Keratinocyte (primary cell): ENCODE data around the gene PCDHA12.
"Not testable (repeated sequence)": the region's sequence is repeated elsewhere in the genome, so short reads cannot be mapped to it uniquely, and the experiment has no call there.

Experiments
- CTCF ChIP-seq, 3 experiments: IDR thresholded peaks in 1 of 3; conservative IDR thresholded peaks in 1 of 3; optimal IDR thresholded peaks in 1 of 3; 2 replicates in 2 of 3; 3 replicates in 1 of 3; pipeline versions ENCODE3 to v1.5.1; 2011; ENCODE audit warnings: low read length in 3 of 3, mild to moderate bottlenecking in 3 of 3, moderate library complexity in 2 of 3, control low read depth in 1 of 3, inconsistent platforms in 1 of 3; ENCODE audit not compliant: insufficient read depth in 2 of 3; ENCODE audit errors: extremely low read depth in 1 of 3
- EZH2 ChIP-seq: IDR thresholded peaks from one replicate; pipeline ENCODE4 v1.6.1; 2012; ENCODE audit warnings: inconsistent platforms, mild to moderate bottlenecking, low read length, moderate library complexity

GRCh38 chr5:140848139-140849102 is 26.7 kb upstream of the PCDHA12 start, which contains the start of gene PCDHA9:
- not testable (repeated sequence) for TF ChIP-seq CTCF (optimal IDR thresholded peaks at IDR 0.05 in 1 of 3, IDR thresholded peaks at IDR 0.05 in 1 of 3, conservative IDR thresholded peaks at IDR 0.05 in 1 of 3; ENCODE audit: extremely low read depth in 1 of 3, insufficient read depth in 2 of 3, low read length in 3 of 3); EZH2
